ENCODE data around the gene PON2. TPM values are rescaled to one million over a fixed set of nuclear protein-coding genes. Genes with fewer than 3 reads are reported as not detected.

The PON2 gene
- polyA plus RNA-seq, 1 of the 3 experiments (the other 2 are of a cell fraction): 125 TPM

GRCh38 chr7:95365151-95365550 is 69.7 kb downstream of the PON2 start (continued):
- TF ChIP-seq CTCF (IDR thresholded peaks at IDR 0.05) (no peak), SIN3A (IDR thresholded peaks at IDR 0.05; ENCODE audit: borderline replicate concordance, low read depth, low read length) (no peak)

- DNase-seq: no peak
- no peak overlapping the region for H3K4me3 ChIP-seq (ENCODE audit: low read depth in 2 of 2, low read length in 1 of 2)
- CTCF ChIA-PET: interaction anchor here (1.8 kb wide), 1 partner anchor 119 kb away, joined by 10 read pairs; no protein-coding TSS in a partner anchor
These were observed 77.2 kb downstream of the PON2 start for GRCh38 chr7:95357623-95358022.

More at GRCh38 chr7:95357623-95358022, 77.2 kb downstream of the PON2 start:
- Histone ChIP-seq H3K79me2 (ENCODE audit: insufficient read depth) (no peaks in the 10 kb centered on the region), H3K9me3 (no peaks in the 10 kb centered on the region), H2AFZ (ENCODE audit: low read depth) (no peak overlapping the region), H3K27ac (ENCODE audit: low read depth in 2 of 2, low read length in 1 of 2) (no peak overlapping the region), H3K4me1 (ENCODE audit: control insufficient read depth in 1 of 2, insufficient read depth in 2 of 2, low read depth in 1 of 2, low read length in 1 of 2) (no peaks in the 10 kb centered on the region), H4K20me1 (ENCODE audit: insufficient read depth) (no peaks in the 10 kb centered on the region), H3K27me3 (ENCODE audit: insufficient read depth) (no peaks in the 10 kb centered on the region), H3K36me3 (replicated peaks in 1 of 2; ENCODE audit: control insufficient read depth in 1 of 2, insufficient read depth in 2 of 2, low read length in 1 of 2) (no peaks in the 10 kb centered on the region), H3K9ac (no peak overlapping the region), H3K9me2 (no peaks in the 10 kb centered on the region), H3K4me2 (no peak overlapping the region), H3F3A (replicated peaks; ENCODE audit: insufficient read depth) (no peaks in the 10 kb centered on the region)
- TF ChIP-seq EZH2phosphoT487 (IDR thresholded peaks at IDR 0.05; ENCODE audit: borderline replicate concordance, low read depth) (no peak), RAD21 (IDR thresholded peaks at IDR 0.05; ENCODE audit: low read length) (peak; percentile 45)
- POLR2A ChIA-PET: no interaction called here
- 4% methylated on average over 3 of the region's 3 CpGs for WGBS (ENCODE audit: low lambda C conversion rate)

Other genes starting within 250 kb of the PON2 start
- gene PON1, start 110.5 kb downstream of the PON2 start, polyA plus RNA-seq (2012; rRNA removed): not detected in 2 replicates
- not detected in 2 replicates for gene PON3, start 38.7 kb downstream of the PON2 start, polyA plus RNA-seq (2012; rRNA removed)
- gene ASB4, start 50.9 kb upstream of the PON2 start, polyA plus RNA-seq (2012; rRNA removed): not detected in 2 replicates
- gene PDK4, start 161.5 kb upstream of the PON2 start, polyA plus RNA-seq (2012; rRNA removed): 0.10 and 0.13 TPM in 2 replicates